ENCODE measurements around the gene DAND5. TPM values are rescaled to one million over a fixed set of nuclear protein-coding genes. Genes with fewer than 3 reads are reported as not detected.
A peak's percentile ranks its signal among the peaks of the same experiment; 100 is the strongest.

The DAND5 gene
- total and polyA plus RNA-seq, 9 of the 15 experiments (the other 6 are each of a cell fraction or from before 2014, with no cell fraction given): 0.22 to 0.83 (median 0.60) TPM

DNA sequence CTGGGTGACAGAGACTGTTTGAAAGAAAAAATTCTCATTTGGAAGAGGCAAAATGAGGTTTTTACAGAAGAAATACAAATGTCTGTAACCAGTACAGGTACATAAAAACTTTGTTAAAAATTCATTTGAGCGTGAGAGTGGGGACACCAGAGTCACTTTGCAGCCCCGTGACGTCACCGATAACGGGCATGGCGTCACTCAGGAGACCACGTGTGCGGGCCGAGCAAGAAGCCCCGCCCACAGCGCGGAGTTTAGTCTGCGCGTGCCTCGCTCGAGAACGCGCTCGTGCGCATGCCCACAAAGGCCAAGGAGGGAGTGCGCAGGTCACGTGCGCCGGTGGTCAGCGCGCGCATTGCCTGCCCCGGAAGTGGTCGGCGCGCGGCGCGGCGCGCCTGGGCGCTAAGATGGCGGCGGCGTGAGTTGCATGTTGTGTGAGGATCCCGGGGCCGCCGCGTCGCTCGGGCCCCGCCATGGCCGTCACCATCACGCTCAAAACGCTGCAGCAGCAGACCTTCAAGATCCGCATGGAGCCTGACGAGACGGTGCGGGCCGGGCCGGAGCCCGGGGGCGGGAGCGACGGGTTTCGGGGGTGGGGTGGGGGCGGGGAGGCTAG lies 23.8 kb upstream of the DAND5 start, which contains the start of gene RAD23A (continued):
- TF ChIP-seq ETV6 (IDR thresholded peaks at IDR 0.05; ENCODE audit: borderline replicate concordance in 1 of 2, low read depth in 2 of 2, low read length in 1 of 2) (no peak; a peak in 1 of 4 replicates), ETV6 (CRISPR knock-in tag; IDR thresholded peaks at IDR 0.05; ENCODE audit: borderline replicate concordance) (no peak), ZNF324 (CRISPR knock-in tag; IDR thresholded peaks at IDR 0.05) (peak; percentile 46; the same call in 1 of the 2 replicates), XRCC3 (IDR thresholded peaks at IDR 0.05) (no peak), ARID4B (CRISPR knock-in tag; IDR thresholded peaks at IDR 0.05) (peak; percentile 90), OTX1 (CRISPR knock-in tag; IDR thresholded peaks at IDR 0.05) (peak; percentile 85), ZNF583 (CRISPR knock-in tag; IDR thresholded peaks at IDR 0.05) (peak; percentile 85), RBM22 (IDR thresholded peaks at IDR 0.05; ENCODE audit: low read depth, low read length, poor library complexity, severe bottlenecking) (peak; percentile 90), MLX (CRISPR knock-in tag; conservative IDR thresholded peaks at IDR 0.05) (peak in 1 of 2 experiments; percentile 79; a peak in 1 of 4 replicates), HMG20A (CRISPR knock-in tag; conservative IDR thresholded peaks at IDR 0.05) (no peak)
- TF ChIP-seq, protein P1, sequence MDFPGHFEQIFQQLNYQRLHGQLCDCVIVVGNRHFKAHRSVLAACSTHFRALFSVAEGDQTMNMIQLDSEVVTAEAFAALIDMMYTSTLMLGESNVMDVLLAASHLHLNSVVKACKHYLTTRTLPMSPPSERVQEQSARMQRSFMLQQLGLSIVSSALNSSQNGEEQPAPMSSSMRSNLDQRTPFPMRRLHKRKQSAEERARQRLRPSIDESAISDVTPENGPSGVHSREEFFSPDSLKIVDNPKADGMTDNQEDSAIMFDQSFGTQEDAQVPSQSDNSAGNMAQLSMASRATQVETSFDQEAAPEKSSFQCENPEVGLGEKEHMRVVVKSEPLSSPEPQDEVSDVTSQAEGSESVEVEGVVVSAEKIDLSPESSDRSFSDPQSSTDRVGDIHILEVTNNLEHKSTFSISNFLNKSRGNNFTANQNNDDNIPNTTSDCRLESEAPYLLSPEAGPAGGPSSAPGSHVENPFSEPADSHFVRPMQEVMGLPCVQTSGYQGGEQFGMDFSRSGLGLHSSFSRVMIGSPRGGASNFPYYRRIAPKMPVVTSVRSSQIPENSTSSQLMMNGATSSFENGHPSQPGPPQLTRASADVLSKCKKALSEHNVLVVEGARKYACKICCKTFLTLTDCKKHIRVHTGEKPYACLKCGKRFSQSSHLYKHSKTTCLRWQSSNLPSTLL (IDR thresholded peaks at IDR 0.05): no peak
- TF ChIP-seq, protein P2, sequence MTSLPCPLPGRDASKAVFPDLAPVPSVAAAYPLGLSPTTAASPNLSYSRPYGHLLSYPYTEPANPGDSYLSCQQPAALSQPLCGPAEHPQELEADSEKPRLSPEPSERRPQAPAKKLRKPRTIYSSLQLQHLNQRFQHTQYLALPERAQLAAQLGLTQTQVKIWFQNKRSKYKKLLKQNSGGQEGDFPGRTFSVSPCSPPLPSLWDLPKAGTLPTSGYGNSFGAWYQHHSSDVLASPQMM (CRISPR knock-in tag; IDR thresholded peaks at IDR 0.05): no peak
- TF ChIP-seq, protein P3, sequence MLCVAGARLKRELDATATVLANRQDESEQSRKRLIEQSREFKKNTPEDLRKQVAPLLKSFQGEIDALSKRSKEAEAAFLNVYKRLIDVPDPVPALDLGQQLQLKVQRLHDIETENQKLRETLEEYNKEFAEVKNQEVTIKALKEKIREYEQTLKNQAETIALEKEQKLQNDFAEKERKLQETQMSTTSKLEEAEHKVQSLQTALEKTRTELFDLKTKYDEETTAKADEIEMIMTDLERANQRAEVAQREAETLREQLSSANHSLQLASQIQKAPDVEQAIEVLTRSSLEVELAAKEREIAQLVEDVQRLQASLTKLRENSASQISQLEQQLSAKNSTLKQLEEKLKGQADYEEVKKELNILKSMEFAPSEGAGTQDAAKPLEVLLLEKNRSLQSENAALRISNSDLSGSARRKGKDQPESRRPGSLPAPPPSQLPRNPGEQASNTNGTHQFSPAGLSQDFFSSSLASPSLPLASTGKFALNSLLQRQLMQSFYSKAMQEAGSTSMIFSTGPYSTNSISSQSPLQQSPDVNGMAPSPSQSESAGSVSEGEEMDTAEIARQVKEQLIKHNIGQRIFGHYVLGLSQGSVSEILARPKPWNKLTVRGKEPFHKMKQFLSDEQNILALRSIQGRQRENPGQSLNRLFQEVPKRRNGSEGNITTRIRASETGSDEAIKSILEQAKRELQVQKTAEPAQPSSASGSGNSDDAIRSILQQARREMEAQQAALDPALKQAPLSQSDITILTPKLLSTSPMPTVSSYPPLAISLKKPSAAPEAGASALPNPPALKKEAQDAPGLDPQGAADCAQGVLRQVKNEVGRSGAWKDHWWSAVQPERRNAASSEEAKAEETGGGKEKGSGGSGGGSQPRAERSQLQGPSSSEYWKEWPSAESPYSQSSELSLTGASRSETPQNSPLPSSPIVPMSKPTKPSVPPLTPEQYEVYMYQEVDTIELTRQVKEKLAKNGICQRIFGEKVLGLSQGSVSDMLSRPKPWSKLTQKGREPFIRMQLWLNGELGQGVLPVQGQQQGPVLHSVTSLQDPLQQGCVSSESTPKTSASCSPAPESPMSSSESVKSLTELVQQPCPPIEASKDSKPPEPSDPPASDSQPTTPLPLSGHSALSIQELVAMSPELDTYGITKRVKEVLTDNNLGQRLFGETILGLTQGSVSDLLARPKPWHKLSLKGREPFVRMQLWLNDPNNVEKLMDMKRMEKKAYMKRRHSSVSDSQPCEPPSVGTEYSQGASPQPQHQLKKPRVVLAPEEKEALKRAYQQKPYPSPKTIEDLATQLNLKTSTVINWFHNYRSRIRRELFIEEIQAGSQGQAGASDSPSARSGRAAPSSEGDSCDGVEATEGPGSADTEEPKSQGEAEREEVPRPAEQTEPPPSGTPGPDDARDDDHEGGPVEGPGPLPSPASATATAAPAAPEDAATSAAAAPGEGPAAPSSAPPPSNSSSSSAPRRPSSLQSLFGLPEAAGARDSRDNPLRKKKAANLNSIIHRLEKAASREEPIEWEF (CRISPR knock-in tag; IDR thresholded peaks at IDR 0.05): no peak

All from K562 (cell line).